ENCODE results near the gene COA3.
A peak's percentile ranks its signal among the peaks of the same experiment; 100 is the strongest.

Gene COA3

GRCh38 chr17:42759982-42760651 is 38.4 kb downstream of the COA3 start:
- Histone ChIP-seq H3K27ac (no peak overlapping the region), H3K9me3 (ENCODE audit: low read depth, low read length) (no peaks in the 10 kb centered on the region), H3K4me3 (peak overlapping the region; percentile 75), H3K9ac (ENCODE audit: insufficient read length) (peak overlapping the region; percentile 47), H3K36me3 (ENCODE audit: insufficient read depth, low read length) (no peaks in the 10 kb centered on the region)
- TF ChIP-seq POLR2AphosphoS5 (IDR thresholded peaks at IDR 0.05; ENCODE audit: borderline replicate concordance, low read depth, low read length) (no peak), FOXP2 (optimal IDR thresholded peaks at IDR 0.05; ENCODE audit: control extremely low read depth, extremely low read length, insufficient read depth) (no peak), EZH2 (IDR thresholded peaks at IDR 0.05) (no peak)
- no peak for DNase-seq (ENCODE audit: low read depth, low spot score)

GRCh38 chr17:42754782-42755181 is 43.7 kb downstream of the COA3 start:
- Histone ChIP-seq H3K9me3 (ENCODE audit: low read depth, low read length) (no peaks in the 10 kb centered on the region), H3K36me3 (ENCODE audit: insufficient read depth, low read length) (no peaks in the 10 kb centered on the region), H3K9ac (ENCODE audit: insufficient read length) (no peak overlapping the region), H3K4me3 (no peak overlapping the region), H3K27ac (no peak overlapping the region)
- TF ChIP-seq FOXP2 (optimal IDR thresholded peaks at IDR 0.05; ENCODE audit: control extremely low read depth, extremely low read length, insufficient read depth), result no peak
- no peak for TF ChIP-seq POLR2AphosphoS5 (IDR thresholded peaks at IDR 0.05; ENCODE audit: borderline replicate concordance, low read depth, low read length)
- no peak for TF ChIP-seq EZH2 (IDR thresholded peaks at IDR 0.05)
- DNase-seq (ENCODE audit: low read depth, low spot score), result no peak

DNA sequence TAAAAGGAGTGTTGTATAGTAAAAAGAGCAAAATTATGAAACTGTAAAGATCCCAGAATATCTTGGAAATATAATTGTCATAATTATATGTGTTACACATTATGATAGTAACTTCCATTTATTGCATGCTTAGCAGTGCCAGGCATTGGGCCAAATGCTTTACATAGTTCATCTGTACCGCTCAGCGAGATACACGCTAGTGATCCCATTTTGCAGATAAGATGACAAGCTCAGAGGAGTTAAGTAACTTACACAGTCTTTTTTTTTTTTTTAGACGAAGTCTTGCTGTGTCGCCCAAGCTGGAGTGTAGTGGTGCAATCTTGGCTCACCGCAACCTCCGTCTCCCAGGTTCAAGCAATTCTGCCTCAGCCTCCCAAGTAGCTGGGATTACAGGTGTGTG is 46.9 kb downstream of the COA3 start:
- TF ChIP-seq EZH2 (IDR thresholded peaks at IDR 0.05), result no peak
- no peak for TF ChIP-seq POLR2AphosphoS5 (IDR thresholded peaks at IDR 0.05; ENCODE audit: borderline replicate concordance, low read depth, low read length)
- TF ChIP-seq FOXP2 (optimal IDR thresholded peaks at IDR 0.05; ENCODE audit: control extremely low read depth, extremely low read length, insufficient read depth), result no peak
- no peak for DNase-seq (ENCODE audit: low read depth, low spot score)
- Histone ChIP-seq H3K27ac (no peak overlapping the region), H3K36me3 (ENCODE audit: insufficient read depth, low read length) (no peaks in the 10 kb centered on the region), H3K9me3 (ENCODE audit: low read depth, low read length) (no peaks in the 10 kb centered on the region), H3K9ac (ENCODE audit: insufficient read length) (no peak overlapping the region), H3K4me3 (no peak overlapping the region)

DNA sequence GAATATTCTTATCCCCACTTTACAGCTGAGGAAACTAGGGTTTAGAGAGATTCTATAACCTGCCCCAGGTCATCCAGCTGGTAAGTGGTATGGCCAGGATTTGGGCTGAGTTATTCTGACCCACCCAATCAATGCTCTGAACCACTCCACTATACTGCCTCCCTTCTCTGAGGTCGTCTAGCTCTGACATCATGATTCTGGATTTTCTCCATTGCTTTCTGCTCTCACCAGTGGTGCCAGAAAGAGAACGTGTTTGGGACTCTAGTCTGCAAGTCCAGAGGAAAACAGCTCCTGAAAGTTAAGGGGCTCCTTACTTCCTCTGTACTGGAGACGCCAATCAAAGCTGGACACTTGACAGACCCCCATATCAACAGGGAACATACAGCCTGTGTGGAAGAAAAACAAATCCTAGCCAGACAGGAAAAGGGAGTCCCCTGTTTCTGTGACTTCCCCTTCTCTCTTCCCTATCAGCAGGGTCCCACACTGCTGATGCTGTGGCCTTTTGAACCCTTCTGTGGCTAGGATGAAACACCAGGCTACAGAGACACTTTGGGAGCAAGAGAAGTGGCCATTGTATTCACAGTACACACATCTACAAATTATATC is 47.7 kb downstream of the COA3 start:
- no peak overlapping the region for H3K4me3 ChIP-seq
- H3K36me3 ChIP-seq (ENCODE audit: insufficient read depth, low read length), result no peaks in the 10 kb centered on the region
- H3K9me3 ChIP-seq (ENCODE audit: low read depth, low read length), result no peaks in the 10 kb centered on the region
- DNase-seq (ENCODE audit: low read depth, low spot score), result no peak
- TF ChIP-seq POLR2AphosphoS5 (IDR thresholded peaks at IDR 0.05; ENCODE audit: borderline replicate concordance, low read depth, low read length), result no peak
- no peak for TF ChIP-seq FOXP2 (optimal IDR thresholded peaks at IDR 0.05; ENCODE audit: control extremely low read depth, extremely low read length, insufficient read depth)
- no peak for TF ChIP-seq EZH2 (IDR thresholded peaks at IDR 0.05)
- H3K27ac ChIP-seq, result no peak overlapping the region
- no peak overlapping the region for H3K9ac ChIP-seq (ENCODE audit: insufficient read length)

DNA sequence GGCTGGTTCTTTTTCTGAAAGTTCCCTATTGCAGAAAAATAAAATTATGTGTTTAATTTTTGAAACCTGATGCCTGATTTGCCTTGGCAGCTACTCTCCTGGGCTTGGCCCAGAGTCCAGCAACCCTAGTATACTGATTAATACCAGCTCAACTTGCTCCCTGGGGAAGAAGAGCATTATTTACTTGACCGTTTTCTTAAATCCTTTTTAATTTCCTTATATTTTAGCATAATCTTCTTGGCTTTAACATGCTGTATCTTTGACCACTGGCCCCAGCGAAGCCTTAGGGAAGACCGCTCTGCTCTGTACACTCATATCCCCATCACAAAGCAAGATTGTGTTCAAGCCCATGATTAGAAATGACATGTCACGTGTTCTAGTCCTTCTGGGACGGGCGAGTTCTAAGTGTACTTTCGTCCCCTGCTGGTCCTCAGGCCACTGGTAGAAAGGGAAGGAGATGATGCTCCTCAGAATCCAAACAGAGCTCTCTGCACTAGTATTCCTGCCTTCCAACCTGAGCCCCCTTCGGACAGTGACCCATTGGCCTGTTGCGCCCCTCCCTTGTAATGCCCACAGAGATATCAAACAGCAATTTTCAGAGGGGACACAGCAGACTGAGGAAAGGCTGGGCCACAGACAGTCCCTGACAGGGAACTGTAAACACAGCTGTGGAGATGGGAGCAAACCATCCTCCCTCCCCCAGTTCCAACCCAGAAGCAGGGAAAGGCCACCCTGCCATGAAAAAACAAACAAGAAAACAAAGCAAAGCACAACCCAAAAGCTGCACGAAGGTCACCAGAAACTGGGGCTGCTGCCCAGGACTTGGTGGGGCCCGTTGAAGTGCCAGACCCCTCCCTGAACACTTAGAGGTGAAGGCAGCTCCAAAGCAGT is 49.4 kb downstream of the COA3 start:
- Histone ChIP-seq H3K9me3 (ENCODE audit: low read depth, low read length) (no peaks in the 10 kb centered on the region), H3K9ac (ENCODE audit: insufficient read length) (no peak overlapping the region), H3K4me3 (no peak overlapping the region), H3K36me3 (ENCODE audit: insufficient read depth, low read length) (no peaks in the 10 kb centered on the region), H3K27ac (no peak overlapping the region)
- TF ChIP-seq FOXP2 (optimal IDR thresholded peaks at IDR 0.05; ENCODE audit: control extremely low read depth, extremely low read length, insufficient read depth) (no peak), EZH2 (IDR thresholded peaks at IDR 0.05) (no peak)
- no peak for DNase-seq (ENCODE audit: low read depth, low spot score)

DNA sequence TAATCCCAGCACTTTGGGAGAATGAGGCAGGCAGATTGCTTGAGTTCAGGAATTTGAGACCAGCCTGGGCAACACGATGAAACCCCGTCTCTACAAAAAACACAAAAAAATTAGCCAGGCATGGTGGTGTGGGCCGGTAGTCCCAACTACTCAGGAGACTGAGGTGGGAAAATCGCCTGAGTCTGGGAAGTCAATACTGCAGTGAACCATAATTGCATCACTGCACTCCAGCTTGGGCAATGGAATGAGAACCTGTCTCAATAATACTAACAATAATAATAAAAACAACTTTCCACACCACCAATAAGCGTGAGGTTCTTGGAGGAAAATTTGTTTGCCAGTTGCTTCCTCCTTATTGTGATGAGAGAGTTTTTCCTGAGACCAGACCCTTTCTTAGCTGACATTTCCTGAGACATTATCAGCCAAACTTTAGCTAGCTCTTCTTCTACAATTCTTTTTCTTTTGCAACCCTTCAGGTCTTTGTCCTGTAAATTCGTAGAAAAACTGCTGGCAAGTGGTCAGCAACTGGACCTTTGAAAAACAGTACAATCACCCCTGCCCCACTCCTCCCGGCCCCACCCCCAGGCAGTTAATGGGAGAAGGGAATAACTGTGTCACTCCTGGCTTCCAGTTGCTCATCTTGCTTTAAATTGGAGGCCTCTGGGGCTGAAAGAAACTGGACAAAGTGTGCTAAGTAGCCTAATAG is 50.1 kb downstream of the COA3 start:
- Histone ChIP-seq H3K4me3 (no peak overlapping the region), H3K36me3 (ENCODE audit: insufficient read depth, low read length) (no peaks in the 10 kb centered on the region), H3K9me3 (ENCODE audit: low read depth, low read length) (no peaks in the 10 kb centered on the region), H3K27ac (no peak overlapping the region), H3K9ac (ENCODE audit: insufficient read length) (no peak overlapping the region)
- TF ChIP-seq FOXP2 (optimal IDR thresholded peaks at IDR 0.05; ENCODE audit: control extremely low read depth, extremely low read length, insufficient read depth) (no peak), EZH2 (IDR thresholded peaks at IDR 0.05) (no peak), POLR2AphosphoS5 (IDR thresholded peaks at IDR 0.05; ENCODE audit: borderline replicate concordance, low read depth, low read length) (no peak)
- no peak for DNase-seq (ENCODE audit: low read depth, low spot score)
